Epithelial cell of esophagus (primary cell): ENCODE measurements around the gene FLAD1.

Experiments
- DNase-seq: peaks from one replicate; pipeline ENCODE4 v3.0.0; 2010; ENCODE audit warnings: low read depth
- H3K4me3 ChIP-seq: 2 replicates; pipeline ENCODE4 v1.5.1; 2011; ENCODE audit warnings: mild to moderate bottlenecking, low read length, control low read depth
- CTCF ChIP-seq: IDR thresholded peaks from 2 replicates; pipeline ENCODE4 v1.5.1; 2011; ENCODE audit warnings: low read depth, mild to moderate bottlenecking, low read length, control low read depth, inconsistent platforms; ENCODE audit not compliant: insufficient read depth; ENCODE audit errors: missing control alignments

Gene FLAD1

GRCh38 chr1:154958681-154959425, 24.3 kb upstream of the FLAD1 start:
- H3K4me3 ChIP-seq: no peak overlapping the region
- no peak for TF ChIP-seq CTCF
- DNase-seq: no peak

- TF ChIP-seq CTCF: no peak
- no peak overlapping the region for H3K4me3 ChIP-seq
- no peak for DNase-seq
Measured at GRCh38 chr1:154959426-154959780, 23.7 kb upstream of the FLAD1 start.

- H3K4me3 ChIP-seq: peak overlapping the region; percentile 64
- TF ChIP-seq CTCF: no peak
- DNase-seq: no peak
Measured at GRCh38 chr1:154960446-154961136, 22.6 kb upstream of the FLAD1 start.

GRCh38 chr1:154961207-154962155, 21.7 kb upstream of the FLAD1 start, which contains the start of gene PYGO2:
TSS of gene PYGO2 (minus strand) at chr1:154961782. CDS start at chr1:154961576, 206 bp downstream.
- no peak for TF ChIP-seq CTCF
- peak; percentile 80 for DNase-seq
- peak within 1 kb of the TSS; percentile 64 for H3K4me3 ChIP-seq

- DNase-seq: peak; percentile 42
- peak overlapping the region; percentile 64 for H3K4me3 ChIP-seq
- no peak for TF ChIP-seq CTCF
Measured at GRCh38 chr1:154962156-154962749, 20.9 kb upstream of the FLAD1 start.

- H3K4me3 ChIP-seq: peak overlapping the region; percentile 64
- no peak for DNase-seq
- TF ChIP-seq CTCF: no peak
Measured at GRCh38 chr1:154962795-154963330, 20.3 kb upstream of the FLAD1 start.
